ENCODE measurements around the gene PLEK. TPM values are rescaled to one million over a fixed set of nuclear protein-coding genes. Genes with fewer than 3 reads are reported as not detected.

The PLEK gene
- total RNA-seq, 1 experiment from 2014 or later, result 0.13 TPM

DNA sequence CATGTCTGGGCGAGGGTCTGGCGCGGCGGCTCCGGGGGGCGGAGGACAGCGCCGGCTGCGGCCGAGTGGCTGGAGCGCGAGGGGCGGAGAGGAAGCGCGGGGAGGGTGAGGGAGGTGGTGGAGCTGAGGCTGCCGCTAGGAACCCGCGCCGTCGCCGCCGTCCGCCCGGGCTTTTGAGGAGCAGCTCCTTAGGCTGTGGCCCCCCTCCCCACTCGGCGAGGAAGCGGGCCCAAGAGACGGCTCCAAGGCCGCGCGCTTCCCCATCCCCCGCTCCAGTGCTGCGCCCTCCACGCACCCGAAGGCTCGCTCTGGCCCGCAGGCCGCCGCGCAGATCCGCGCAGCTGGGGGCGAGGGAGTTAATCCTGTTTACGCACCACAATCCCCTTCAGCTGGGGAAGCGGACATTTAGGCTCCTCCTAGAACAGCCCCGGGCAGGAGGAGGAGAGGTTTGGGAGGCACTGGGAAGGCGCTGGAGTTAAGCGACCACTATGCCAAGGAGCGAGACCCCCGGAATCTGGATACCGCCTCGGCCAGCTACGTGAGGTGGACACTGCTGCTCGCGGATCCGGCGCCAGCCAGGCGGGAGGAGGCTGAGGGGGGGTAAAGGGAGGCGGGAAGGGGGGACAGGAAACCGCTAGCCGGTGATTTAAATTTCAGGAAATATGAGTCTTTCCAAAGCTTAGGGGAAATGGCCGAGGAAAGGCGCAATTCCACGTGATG, 45.5 kb upstream of the PLEK start, which contains the start of gene CNRIP1:
TSS of gene CNRIP1 (minus strand) at position 552 of the 720 bp plus-strand sequence. CDS start at position 3, 549 bp downstream.
- Histone ChIP-seq H3K4me3 (ENCODE audit: low read depth in 2 of 2, low read length in 2 of 2) (peak within 1 kb of the TSS; percentile 45 to 50), H3K4me1 (ENCODE audit: control insufficient read depth, insufficient read depth, low read length) (0 out of 2 replicates have a peak, but pooled peaks cover 4% of the 10 kb centered on the region), H3K9me3 (ENCODE audit: control insufficient read depth, insufficient read depth, low read depth, low read length) (no peaks in the 10 kb centered on the region), H3K27me3 (ENCODE audit: control insufficient read depth, insufficient read depth, low read length) (peaks cover 16% of the 10 kb centered on the region), H3K27ac (ENCODE audit: low read length) (no peak within 1 kb of the TSS), H3K36me3 (ENCODE audit: control insufficient read depth, insufficient read depth, low read length) (no peaks in the 10 kb centered on the region)
- POLR2A ChIA-PET, result no interaction called here
- CTCF ChIA-PET, result interaction anchor here (0.6 kb wide), 1 partner anchor 29 kb away, joined by 4 read pairs; no protein-coding TSS in a partner anchor
- peak; percentile 75 for ATAC-seq
- BruUV-seq (replicated peaks), result no TSS peak
- intact Hi-C loops (cut with micrococcal nuclease; ENCODE audit: unreplicated experiment) (no loop called here), in situ Hi-C loops (cut with HindIII; ENCODE audit: low pct_unique_long_range_greater_than_20kb, low sequenced_read_pairs) (no loop called here)
- TF ChIP-seq, protein P1, sequence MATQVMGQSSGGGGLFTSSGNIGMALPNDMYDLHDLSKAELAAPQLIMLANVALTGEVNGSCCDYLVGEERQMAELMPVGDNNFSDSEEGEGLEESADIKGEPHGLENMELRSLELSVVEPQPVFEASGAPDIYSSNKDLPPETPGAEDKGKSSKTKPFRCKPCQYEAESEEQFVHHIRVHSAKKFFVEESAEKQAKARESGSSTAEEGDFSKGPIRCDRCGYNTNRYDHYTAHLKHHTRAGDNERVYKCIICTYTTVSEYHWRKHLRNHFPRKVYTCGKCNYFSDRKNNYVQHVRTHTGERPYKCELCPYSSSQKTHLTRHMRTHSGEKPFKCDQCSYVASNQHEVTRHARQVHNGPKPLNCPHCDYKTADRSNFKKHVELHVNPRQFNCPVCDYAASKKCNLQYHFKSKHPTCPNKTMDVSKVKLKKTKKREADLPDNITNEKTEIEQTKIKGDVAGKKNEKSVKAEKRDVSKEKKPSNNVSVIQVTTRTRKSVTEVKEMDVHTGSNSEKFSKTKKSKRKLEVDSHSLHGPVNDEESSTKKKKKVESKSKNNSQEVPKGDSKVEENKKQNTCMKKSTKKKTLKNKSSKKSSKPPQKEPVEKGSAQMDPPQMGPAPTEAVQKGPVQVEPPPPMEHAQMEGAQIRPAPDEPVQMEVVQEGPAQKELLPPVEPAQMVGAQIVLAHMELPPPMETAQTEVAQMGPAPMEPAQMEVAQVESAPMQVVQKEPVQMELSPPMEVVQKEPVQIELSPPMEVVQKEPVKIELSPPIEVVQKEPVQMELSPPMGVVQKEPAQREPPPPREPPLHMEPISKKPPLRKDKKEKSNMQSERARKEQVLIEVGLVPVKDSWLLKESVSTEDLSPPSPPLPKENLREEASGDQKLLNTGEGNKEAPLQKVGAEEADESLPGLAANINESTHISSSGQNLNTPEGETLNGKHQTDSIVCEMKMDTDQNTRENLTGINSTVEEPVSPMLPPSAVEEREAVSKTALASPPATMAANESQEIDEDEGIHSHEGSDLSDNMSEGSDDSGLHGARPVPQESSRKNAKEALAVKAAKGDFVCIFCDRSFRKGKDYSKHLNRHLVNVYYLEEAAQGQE (IDR thresholded peaks at IDR 0.05; ENCODE audit: insufficient read depth in 1 of 2, low read depth in 2 of 2, low read length in 1 of 2), result no peak
- TF ChIP-seq TCF7L2 (IDR thresholded peaks at IDR 0.05; ENCODE audit: low read depth, low read length) (no peak), POLR2AphosphoS5 (IDR thresholded peaks at IDR 0.05; ENCODE audit: low read depth, low read length) (no peak), SIN3A (IDR thresholded peaks at IDR 0.05; ENCODE audit: borderline replicate concordance, insufficient read depth, low read depth, low read length) (no peak)
- TF ChIP-seq, protein P2, sequence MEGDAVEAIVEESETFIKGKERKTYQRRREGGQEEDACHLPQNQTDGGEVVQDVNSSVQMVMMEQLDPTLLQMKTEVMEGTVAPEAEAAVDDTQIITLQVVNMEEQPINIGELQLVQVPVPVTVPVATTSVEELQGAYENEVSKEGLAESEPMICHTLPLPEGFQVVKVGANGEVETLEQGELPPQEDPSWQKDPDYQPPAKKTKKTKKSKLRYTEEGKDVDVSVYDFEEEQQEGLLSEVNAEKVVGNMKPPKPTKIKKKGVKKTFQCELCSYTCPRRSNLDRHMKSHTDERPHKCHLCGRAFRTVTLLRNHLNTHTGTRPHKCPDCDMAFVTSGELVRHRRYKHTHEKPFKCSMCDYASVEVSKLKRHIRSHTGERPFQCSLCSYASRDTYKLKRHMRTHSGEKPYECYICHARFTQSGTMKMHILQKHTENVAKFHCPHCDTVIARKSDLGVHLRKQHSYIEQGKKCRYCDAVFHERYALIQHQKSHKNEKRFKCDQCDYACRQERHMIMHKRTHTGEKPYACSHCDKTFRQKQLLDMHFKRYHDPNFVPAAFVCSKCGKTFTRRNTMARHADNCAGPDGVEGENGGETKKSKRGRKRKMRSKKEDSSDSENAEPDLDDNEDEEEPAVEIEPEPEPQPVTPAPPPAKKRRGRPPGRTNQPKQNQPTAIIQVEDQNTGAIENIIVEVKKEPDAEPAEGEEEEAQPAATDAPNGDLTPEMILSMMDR (IDR thresholded peaks at IDR 0.05), result no peak
- DNase-seq (ENCODE audit: low read depth, low spot score), result no peak

DNA sequence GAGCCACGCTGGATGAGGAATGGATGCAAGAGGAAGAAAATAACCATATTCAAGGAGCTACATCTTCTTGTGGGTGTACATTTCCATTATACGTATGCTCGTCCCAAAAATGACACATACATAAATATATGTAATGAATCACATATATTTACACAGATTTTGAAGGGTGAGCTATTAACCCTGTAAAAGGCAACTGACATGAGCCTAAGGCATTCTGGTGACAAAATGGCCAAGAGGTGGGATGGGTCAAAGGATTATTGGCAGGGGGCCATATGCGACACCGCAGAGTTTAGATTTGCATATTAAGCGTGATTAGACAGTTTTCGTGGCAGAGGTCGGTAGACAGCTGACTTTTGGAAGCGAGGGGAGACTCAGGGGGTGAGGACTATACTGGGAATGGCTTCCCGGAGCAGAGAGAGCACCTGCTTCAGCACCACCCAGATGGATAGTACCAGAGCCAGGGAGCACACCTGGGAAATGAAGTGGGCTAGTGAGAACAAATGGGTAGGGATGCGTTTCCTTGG, 44.9 kb upstream of the PLEK start:
- DNase-seq (ENCODE audit: low read depth, low spot score), result no peak

More for the DNA sequence above, 44.9 kb upstream of the PLEK start:
- POLR2A ChIA-PET, result no interaction called here
- Histone ChIP-seq H3K4me1 (ENCODE audit: control insufficient read depth, insufficient read depth, low read length) (0 out of 2 replicates have a peak, but pooled peaks cover 4% of the 10 kb centered on the region), H3K4me3 (ENCODE audit: low read depth in 2 of 2, low read length in 2 of 2) (peak overlapping the region; percentile 45 to 50), H3K9me3 (ENCODE audit: control insufficient read depth, insufficient read depth, low read depth, low read length) (no peaks in the 10 kb centered on the region), H3K36me3 (ENCODE audit: control insufficient read depth, insufficient read depth, low read length) (no peaks in the 10 kb centered on the region), H3K27ac (ENCODE audit: low read length) (no peak overlapping the region), H3K27me3 (ENCODE audit: control insufficient read depth, insufficient read depth, low read length) (peaks cover 18% of the 10 kb centered on the region)
- in situ Hi-C loops (cut with HindIII; ENCODE audit: low pct_unique_long_range_greater_than_20kb, low sequenced_read_pairs) (no loop called here), intact Hi-C loops (cut with micrococcal nuclease; ENCODE audit: unreplicated experiment) (no loop called here)
- ATAC-seq, result no peak
- TF ChIP-seq, protein P1 (IDR thresholded peaks at IDR 0.05; ENCODE audit: insufficient read depth in 1 of 2, low read depth in 2 of 2, low read length in 1 of 2), result peak; percentile 78 to 84
- TF ChIP-seq POLR2AphosphoS5 (IDR thresholded peaks at IDR 0.05; ENCODE audit: low read depth, low read length), result no peak
- no TSS peak for BruUV-seq (replicated peaks)
- CTCF ChIA-PET, result interaction anchor here (0.6 kb wide), 1 partner anchor 30 kb away, joined by 4 read pairs; no protein-coding TSS in a partner anchor
